Measurements from ENCODE around the gene ERO1B.
A peak's percentile ranks its signal among the peaks of the same experiment; 100 is the strongest.

Gene ERO1B

GRCh38 chr1:236301080-236301957, 19.6 kb upstream of the ERO1B start:
- DNase-seq (ENCODE audit: low read depth in 2 of 3, low spot score in 1 of 3), result no peak

- DNase-seq (ENCODE audit: low read depth in 2 of 3, low spot score in 1 of 3), result no peak
Measured at GRCh38 chr1:236297161-236297560, 15.4 kb upstream of the ERO1B start.

GRCh38 chr1:236292425-236292824, 10.7 kb upstream of the ERO1B start:
- DNase-seq (ENCODE audit: low read depth in 2 of 3, low spot score in 1 of 3), result no peak

- no peak for DNase-seq (ENCODE audit: low read depth in 2 of 3, low spot score in 1 of 3)
Measured at GRCh38 chr1:236289492-236290131, 7.9 kb upstream of the ERO1B start.

- no peak for DNase-seq (ENCODE audit: low read depth in 2 of 3, low spot score in 1 of 3)
Measured at GRCh38 chr1:236288620-236288976, 6.8 kb upstream of the ERO1B start.

GRCh38 chr1:236287757-236288619, 6.2 kb upstream of the ERO1B start:
- no peak for DNase-seq (ENCODE audit: low read depth in 2 of 3, low spot score in 1 of 3)

GRCh38 chr1:236287356-236287755, 5.6 kb upstream of the ERO1B start:
- no peak for DNase-seq (ENCODE audit: low read depth in 2 of 3, low spot score in 1 of 3)

GRCh38 chr1:236284291-236284721, 2.5 kb upstream of the ERO1B start:
- peak in 1 of 3 donors; percentile 14 for DNase-seq (ENCODE audit: low read depth in 2 of 3, low spot score in 1 of 3)

GRCh38 chr1:236282719-236283118, 961 bp upstream of the ERO1B start:
- no peak for DNase-seq (ENCODE audit: low read depth in 2 of 3, low spot score in 1 of 3)

- peak in 1 of 3 donors; percentile 31 for DNase-seq (ENCODE audit: low read depth in 2 of 3, low spot score in 1 of 3)
Measured at GRCh38 chr1:236282425-236282716, 613 bp upstream of the ERO1B start.

GRCh38 chr1:236281198-236281653, 532 bp downstream of the ERO1B start:
- DNase-seq (ENCODE audit: low read depth in 2 of 3, low spot score in 1 of 3), result peak in 1 of 3 donors; percentile 8

GRCh38 chr1:236280438-236281197, 1.1 kb downstream of the ERO1B start:
- no peak for DNase-seq (ENCODE audit: low read depth in 2 of 3, low spot score in 1 of 3)

- no peak for DNase-seq (ENCODE audit: low read depth in 2 of 3, low spot score in 1 of 3)
Measured at GRCh38 chr1:236275586-236275985, 6.2 kb downstream of the ERO1B start.

GRCh38 chr1:236275061-236275460, 6.7 kb downstream of the ERO1B start:
- no peak for DNase-seq (ENCODE audit: low read depth in 2 of 3, low spot score in 1 of 3)

GRCh38 chr1:236273358-236273757, 8.4 kb downstream of the ERO1B start:
- no peak for DNase-seq (ENCODE audit: low read depth in 2 of 3, low spot score in 1 of 3)

GRCh38 chr1:236269439-236269838, 12.3 kb downstream of the ERO1B start:
- no peak for DNase-seq (ENCODE audit: low read depth in 2 of 3, low spot score in 1 of 3)

GRCh38 chr1:236261898-236262297, 19.9 kb downstream of the ERO1B start:
- DNase-seq (ENCODE audit: low read depth in 2 of 3, low spot score in 1 of 3), result no peak

GRCh38 chr1:236261033-236261432, 20.7 kb downstream of the ERO1B start:
- DNase-seq (ENCODE audit: low read depth in 2 of 3, low spot score in 1 of 3), result no peak

- no peak for DNase-seq (ENCODE audit: low read depth in 2 of 3, low spot score in 1 of 3)
Measured at GRCh38 chr1:236259043-236259442, 22.7 kb downstream of the ERO1B start.

GRCh38 chr1:236258114-236258622, 23.6 kb downstream of the ERO1B start:
- no peak for DNase-seq (ENCODE audit: low read depth in 2 of 3, low spot score in 1 of 3)

- DNase-seq (ENCODE audit: low read depth in 2 of 3, low spot score in 1 of 3), result no peak
Measured at GRCh38 chr1:236257216-236257615, 24.5 kb downstream of the ERO1B start.

Data from stimulated activated CD4-positive, alpha-beta T cell treated with anti-CD3 and anti-CD28 coated beads, Interleukin-12 subunit alpha, Interleukin-12 subunit beta, amount 100 ng/mL, for 48 hours (primary cell).